ENCODE data around the gene GABRD.
"Not testable (repeated sequence)": the region's sequence is repeated elsewhere in the genome, so short reads cannot be mapped to it uniquely, and the experiment has no call there.

Gene GABRD

GRCh38 chr1:2019172-2019543 lies at the start of gene GABRD:
GABRD (plus strand) TSS chr1:2019345; CDS start chr1:2019424, 79 bp downstream.
- no peak for DNase-seq (ENCODE audit: low spot score)

DNA sequence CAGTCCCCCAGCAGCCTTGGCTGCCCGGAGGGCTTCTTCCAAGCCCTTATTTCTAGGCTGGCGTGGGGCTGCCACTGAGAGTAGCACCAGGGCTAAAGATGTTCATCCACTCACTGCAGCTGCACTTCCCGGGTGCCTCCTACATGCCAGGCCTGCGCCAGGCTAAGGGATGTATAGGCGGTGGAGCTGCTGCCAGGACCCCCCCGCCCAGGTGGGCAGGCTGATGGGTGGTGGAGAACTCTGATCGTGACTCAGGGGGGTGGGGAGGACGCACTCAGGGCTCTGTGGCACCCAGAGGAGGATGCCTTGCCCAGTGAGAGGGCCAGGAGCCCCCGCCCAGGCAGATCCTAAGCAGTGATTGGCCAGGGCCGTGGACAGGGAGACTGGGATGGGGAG lies 49.6 kb upstream of the GABRD start:
- DNase-seq (ENCODE audit: low spot score), result no peak

DNA sequence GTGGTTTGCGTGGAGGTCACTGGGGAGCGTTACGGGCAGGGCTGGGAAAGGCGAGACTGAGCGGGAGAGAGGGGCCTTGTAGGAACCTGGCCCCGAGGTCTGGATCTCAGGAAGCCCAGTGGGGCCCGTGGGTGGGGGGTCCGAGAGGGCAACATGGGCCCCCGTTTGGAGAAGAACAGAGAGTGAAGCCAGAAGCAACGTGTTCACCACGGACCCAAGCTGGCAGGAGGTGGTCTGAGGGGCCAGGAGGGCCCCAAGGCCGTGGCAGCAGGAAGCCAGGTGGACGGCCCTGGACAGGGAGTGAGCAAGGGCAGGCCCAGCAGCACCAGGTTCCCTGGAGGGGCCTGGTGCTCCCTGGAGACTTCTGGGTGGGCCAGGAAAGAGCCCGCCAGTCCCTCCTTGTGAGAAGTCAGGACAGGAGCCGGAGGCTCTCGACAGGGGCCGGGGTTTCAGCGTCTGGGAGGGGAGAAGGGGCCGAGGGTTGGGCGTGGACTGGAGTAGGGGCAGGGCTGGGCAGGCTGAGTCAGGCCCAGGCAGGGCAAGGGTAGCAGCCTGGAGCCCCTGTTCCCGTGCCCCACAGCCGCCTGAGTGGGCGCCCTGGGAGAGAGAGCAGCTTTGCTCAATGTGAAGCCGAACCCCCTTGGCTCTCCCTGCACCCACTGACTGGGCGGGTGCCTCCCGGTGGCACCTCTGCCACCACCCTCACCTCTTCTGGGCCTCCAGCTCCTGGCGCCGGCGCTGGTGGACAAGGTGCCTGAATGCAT lies 49.0 kb upstream of the GABRD start:
- no peak for DNase-seq (ENCODE audit: low spot score)

GRCh38 chr1:1971017-1971416 lies 48.1 kb upstream of the GABRD start:
- no peak for DNase-seq (ENCODE audit: low spot score)

DNA sequence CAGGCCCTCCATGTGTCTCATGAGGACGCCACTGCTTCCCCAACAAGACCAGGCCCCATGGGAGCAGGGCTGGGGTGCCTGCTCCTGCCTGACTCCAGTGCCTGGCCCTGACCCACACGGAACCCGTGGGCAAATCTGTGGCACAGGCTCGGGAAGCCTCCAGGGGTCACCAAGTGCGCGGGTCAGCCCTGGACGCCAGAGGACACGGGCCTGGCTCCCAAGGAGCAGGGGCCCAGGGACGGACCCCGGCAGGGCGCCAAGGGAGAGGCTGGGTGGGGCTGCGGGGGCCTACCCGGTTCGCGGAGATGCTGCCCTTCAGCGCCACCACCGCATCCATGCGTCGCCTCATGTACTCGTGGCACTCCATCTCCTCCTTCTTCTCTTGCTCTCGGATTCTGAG lies 47.5 kb upstream of the GABRD start:
- DNase-seq (ENCODE audit: low spot score), result no peak

- DNase-seq (ENCODE audit: low spot score), result no peak
These were observed 46.0 kb upstream of the GABRD start for GRCh38 chr1:1972976-1973715.

DNA sequence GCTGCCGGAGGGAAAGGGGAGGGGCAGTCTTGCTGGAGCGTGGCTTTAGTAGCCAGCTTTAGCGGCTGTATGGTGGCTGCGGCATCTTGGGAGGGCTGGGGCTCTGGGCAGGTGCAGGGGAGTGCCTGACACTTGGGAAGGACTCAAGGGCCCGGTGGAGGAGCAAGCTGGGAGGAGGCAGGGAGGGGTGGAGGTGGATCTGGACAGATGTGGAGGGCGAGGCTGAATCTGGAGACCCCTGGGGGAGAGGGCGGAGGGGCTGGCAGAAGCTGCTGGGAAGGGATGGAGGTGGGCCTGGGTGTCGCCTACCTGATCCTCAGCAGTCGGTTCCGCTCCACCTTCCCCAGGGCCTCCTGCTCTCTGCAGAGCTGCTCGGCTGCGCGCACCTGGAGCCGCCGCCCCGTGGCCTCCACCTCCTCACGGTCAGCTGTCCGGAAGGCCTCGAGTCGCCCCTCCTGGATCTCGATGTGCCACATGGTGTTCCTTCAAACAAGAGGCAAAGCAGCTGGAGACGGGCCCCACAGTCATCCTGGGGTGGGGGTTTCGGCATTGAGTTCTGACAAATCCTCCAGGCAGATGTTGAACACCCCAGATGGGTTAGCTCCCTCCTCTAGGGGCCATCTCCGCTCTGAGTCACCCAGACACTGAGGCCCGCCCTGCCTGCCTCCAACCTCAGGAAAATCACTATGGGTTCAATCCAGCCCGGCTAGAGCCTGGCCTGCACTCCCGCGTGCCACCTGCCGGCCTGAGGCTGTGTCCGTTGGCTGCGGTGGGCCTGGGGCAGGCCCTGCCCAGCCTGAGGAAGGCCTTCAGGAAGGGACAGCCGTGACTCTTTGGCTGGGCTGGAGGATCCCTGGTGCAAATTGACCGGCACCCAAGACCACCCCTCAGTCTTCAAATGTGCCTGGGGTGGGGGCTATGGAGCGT lies 45.2 kb upstream of the GABRD start:
- DNase-seq (ENCODE audit: low spot score), result no peak

GRCh38 chr1:1974834-1975233 lies 44.3 kb upstream of the GABRD start:
- DNase-seq (ENCODE audit: low spot score), result no peak

DNA sequence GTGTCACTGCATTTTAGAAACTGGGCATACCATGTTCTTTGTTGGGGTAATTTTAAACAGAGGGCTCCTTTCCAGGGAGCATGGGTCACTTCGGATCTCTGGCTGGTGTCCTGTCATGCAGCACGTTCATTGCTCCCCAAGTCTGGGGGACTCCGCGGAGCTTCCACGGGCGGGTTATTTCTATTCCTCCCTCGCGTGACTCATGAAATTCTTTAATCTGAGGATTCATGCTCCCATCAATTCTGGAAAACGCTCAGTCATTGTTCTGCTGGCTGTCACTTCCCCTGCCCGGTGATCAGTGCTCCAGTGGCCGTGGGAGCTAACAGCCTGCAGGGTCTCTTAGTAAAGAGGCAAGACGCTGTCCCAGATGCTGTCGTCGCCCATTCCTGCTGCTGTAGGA lies 43.6 kb upstream of the GABRD start:
- no peak for DNase-seq (ENCODE audit: low spot score)

DNA sequence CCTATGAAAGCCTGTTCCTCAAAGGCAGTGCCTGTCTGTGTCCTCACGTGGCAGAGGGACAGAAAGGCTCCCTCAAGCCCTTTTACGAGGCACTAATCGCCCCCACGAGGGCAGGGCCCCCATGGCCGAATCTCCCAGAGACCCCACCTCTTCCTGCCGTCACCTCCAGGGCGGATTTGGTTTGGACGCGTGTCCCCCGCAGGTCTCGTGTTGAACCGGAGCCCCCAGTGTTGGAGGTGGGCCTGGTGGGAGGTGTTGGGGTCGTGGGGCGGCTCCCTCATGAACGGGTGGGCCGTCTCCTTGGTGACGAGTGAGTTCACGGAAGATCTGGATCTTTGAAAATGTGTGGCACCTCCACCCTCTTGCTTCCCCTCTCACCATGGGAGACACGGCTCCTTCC lies 43.1 kb upstream of the GABRD start:
- no peak for DNase-seq (ENCODE audit: low spot score)

GRCh38 chr1:1978108-1978507 lies 41.0 kb upstream of the GABRD start:
- DNase-seq (ENCODE audit: low spot score), result no peak

GRCh38 chr1:1978690-1979481 lies 40.3 kb upstream of the GABRD start:
- not testable (repeated sequence) for DNase-seq (ENCODE audit: low spot score)

DNA sequence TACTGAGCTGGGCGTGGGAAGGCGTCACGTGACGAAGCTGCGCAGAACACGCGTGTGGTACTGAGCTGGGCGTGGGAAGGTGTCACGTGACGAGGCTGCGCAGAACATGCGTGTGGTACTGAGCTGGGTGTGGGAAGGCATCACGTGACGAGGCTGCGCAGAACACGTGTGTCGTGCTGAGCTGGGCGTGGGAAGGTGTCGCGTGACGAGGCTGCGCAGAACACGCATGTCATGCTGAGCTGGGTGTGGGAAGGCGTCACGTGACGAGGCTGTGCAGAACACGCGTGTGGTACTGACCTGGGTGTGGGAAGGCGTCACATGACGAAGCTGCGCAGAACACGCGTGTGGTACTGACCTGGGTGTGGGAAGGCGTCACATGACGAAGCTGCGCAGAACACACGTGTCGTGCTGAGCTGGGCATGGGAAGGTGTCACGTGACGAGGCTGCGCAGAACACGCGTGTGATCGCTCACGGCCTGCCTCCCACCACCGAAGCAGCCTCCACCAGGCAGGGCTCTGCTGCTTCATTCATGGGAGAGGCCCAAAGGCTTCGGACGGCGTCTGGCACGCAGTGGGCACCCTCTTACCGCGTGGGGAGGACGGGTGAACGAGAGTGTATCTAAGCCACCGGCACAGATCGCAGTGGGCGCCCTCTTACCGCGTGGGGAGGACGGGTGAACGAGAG lies 39.5 kb upstream of the GABRD start:
- no peak for DNase-seq (ENCODE audit: low spot score)

DNA sequence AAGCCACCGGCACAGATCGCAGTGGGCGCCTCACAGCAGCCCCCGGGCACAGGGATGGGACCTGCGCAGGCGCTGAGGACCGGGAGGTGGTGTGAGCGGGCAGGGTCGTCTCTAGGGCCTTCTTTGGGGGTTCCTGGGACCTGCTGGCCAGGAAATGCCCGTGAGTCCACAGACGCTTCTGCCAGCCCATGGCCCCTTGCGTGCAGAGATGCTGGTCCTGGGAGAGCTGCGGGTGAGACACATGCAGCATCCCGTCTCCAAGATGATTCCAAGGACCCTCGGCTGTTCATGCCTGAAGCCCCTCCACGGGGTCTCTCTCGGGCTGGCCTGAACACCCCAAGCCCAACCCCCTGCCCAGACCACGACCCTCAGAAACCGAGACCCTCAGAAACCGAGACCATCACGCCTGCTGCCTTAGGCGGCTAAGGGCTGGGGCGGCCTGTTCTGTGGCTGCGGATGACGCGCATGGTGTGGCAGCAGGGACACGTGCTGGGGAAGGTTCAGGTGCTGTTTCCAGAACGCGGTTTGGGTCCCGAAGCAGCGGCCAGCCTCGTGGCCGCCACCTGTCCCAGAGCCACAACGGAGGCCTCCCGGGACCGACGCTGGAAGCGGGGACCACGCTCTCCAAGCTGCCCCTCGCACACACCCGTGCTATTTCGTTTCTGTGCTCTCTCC lies 38.5 kb upstream of the GABRD start:
- no peak for DNase-seq (ENCODE audit: low spot score)

GRCh38 chr1:1981142-1981500 lies 38.0 kb upstream of the GABRD start:
- DNase-seq (ENCODE audit: low spot score), result no peak

- DNase-seq (ENCODE audit: low spot score), result not testable (repeated sequence)
These were observed 37.4 kb upstream of the GABRD start for GRCh38 chr1:1981631-1982327.

- DNase-seq (ENCODE audit: low spot score), result no peak
These were observed 36.5 kb upstream of the GABRD start for GRCh38 chr1:1982379-1983232.

DNA sequence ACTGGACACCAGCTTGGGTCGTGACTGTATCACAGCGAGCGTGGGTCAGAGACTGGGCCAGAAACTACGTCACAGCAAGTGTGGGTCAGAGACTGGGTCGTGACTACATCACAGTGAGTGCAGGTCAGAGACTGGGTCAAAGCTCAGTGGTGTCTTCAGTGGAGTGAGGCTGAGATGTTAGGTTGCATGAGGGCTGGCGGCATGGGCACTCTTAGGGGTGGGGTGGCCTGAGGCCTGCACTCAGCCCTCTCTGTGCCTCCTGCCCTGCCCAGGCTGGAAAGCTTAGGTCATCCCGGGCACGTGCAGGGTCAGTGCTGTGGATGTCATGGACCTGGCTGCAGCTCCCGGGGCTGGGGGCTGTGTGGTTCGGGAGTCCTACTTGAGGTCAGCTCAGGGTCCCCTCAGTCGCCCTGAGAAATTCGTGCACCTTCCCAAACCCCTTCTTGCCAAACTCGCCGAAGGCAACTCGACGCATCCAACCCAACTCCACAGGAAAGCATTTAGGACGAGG lies 34.5 kb upstream of the GABRD start:
- DNase-seq (ENCODE audit: low spot score), result no peak

Data from ecto neural progenitor cell (in vitro differentiated cells).